Transverse colon (tissue), 4 donors: ENCODE data around the gene NR1D2.

Experiments
- EP300 ChIP-seq: sonication (generic); formaldehyde crosslinking; IDR thresholded peaks from one replicate; pipeline ENCODE4 v1.6.1; 2017; ENCODE audit warnings: antibody characterized with exemption, low read depth
- POLR2A ChIP-seq: fragments of 450-650 bp; IDR thresholded peaks from one replicate; pipeline ENCODE4 v1.6.1; 2016; ENCODE audit warnings: antibody characterized with exemption, mild to moderate bottlenecking, moderate library complexity
- POLR2AphosphoS5 ChIP-seq, 3 donors: sonication (generic); formaldehyde crosslinking; IDR thresholded peaks; one replicate each; pipeline ENCODE4 v1.6.1; 2016; ENCODE audit warnings: antibody characterized with exemption in 3 of 3
- TF ChIP-seq, protein P1 (sequence below), 5 experiments: fragments of 200-600 bp in 3 of 5; fragments of 450-650 bp in 2 of 5; sonication (generic) in 3 of 5; IDR thresholded peaks; 1 replicate in 2 of 5; 2 replicates in 3 of 5; pipeline ENCODE4 v1.5.1; 2016 to 2017; ENCODE audit warnings: antibody characterized with exemption in 5 of 5, inconsistent platforms in 3 of 5, mild to moderate bottlenecking in 2 of 5, moderate library complexity in 1 of 5

DNA sequence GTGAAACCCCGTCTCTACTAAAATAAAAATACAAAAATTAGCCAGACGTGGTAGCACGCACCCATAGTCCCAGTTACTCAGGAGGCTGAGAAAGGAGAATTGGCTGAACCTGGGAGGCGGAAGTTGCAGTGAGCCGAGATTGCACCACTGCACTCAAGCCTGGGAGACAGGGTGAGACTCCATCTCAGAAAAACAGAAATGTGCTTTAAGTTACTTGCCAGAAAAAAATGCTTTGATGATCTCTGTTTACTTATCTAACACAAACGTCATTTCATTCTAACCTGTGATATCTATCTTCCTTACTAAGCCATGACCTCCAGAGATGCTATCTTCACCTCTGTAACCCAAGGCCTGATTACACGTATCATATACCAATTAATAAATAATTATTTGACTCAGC is 35.7 kb upstream of the NR1D2 start:
- no peak for TF ChIP-seq POLR2AphosphoS5 (IDR thresholded peaks at IDR 0.05)
- TF ChIP-seq, protein P1, sequence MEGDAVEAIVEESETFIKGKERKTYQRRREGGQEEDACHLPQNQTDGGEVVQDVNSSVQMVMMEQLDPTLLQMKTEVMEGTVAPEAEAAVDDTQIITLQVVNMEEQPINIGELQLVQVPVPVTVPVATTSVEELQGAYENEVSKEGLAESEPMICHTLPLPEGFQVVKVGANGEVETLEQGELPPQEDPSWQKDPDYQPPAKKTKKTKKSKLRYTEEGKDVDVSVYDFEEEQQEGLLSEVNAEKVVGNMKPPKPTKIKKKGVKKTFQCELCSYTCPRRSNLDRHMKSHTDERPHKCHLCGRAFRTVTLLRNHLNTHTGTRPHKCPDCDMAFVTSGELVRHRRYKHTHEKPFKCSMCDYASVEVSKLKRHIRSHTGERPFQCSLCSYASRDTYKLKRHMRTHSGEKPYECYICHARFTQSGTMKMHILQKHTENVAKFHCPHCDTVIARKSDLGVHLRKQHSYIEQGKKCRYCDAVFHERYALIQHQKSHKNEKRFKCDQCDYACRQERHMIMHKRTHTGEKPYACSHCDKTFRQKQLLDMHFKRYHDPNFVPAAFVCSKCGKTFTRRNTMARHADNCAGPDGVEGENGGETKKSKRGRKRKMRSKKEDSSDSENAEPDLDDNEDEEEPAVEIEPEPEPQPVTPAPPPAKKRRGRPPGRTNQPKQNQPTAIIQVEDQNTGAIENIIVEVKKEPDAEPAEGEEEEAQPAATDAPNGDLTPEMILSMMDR (IDR thresholded peaks at IDR 0.05) = no peak
- no peak for TF ChIP-seq EP300
- TF ChIP-seq POLR2A = no peak
